ENCODE data around the gene OGN.

The OGN gene

GRCh38 chr9:92349771-92350739, 54.3 kb downstream of the OGN start:
- no peak for DNase-seq (ENCODE audit: low read depth in 2 of 2)

- no peak for DNase-seq (ENCODE audit: low read depth in 2 of 2)
These were observed 58.8 kb downstream of the OGN start for GRCh38 chr9:92345582-92345981.

GRCh38 chr9:92342825-92343488, 61.4 kb downstream of the OGN start:
- DNase-seq (ENCODE audit: low read depth in 2 of 2), result no peak

GRCh38 chr9:92341578-92341977, 62.8 kb downstream of the OGN start:
- DNase-seq (ENCODE audit: low read depth in 2 of 2), result no peak

- no peak for DNase-seq (ENCODE audit: low read depth in 2 of 2)
These were observed 71.1 kb downstream of the OGN start for GRCh38 chr9:92333282-92333634.

Measured in stimulated activated CD4-positive, alpha-beta T cell treated with anti-CD3 and anti-CD28 coated beads, Interleukin-1b, Interleukin-23, amount 100 ng/mL, for 4 hours (primary cell).